ENCODE measurements around the gene ARHGAP23.

GRCh38 chr17:38464723-38465390 lies 36.6 kb downstream of the ARHGAP23 start:
- TF ChIP-seq, protein P1, sequence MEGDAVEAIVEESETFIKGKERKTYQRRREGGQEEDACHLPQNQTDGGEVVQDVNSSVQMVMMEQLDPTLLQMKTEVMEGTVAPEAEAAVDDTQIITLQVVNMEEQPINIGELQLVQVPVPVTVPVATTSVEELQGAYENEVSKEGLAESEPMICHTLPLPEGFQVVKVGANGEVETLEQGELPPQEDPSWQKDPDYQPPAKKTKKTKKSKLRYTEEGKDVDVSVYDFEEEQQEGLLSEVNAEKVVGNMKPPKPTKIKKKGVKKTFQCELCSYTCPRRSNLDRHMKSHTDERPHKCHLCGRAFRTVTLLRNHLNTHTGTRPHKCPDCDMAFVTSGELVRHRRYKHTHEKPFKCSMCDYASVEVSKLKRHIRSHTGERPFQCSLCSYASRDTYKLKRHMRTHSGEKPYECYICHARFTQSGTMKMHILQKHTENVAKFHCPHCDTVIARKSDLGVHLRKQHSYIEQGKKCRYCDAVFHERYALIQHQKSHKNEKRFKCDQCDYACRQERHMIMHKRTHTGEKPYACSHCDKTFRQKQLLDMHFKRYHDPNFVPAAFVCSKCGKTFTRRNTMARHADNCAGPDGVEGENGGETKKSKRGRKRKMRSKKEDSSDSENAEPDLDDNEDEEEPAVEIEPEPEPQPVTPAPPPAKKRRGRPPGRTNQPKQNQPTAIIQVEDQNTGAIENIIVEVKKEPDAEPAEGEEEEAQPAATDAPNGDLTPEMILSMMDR (conservative IDR thresholded peaks at IDR 0.05): no peak
- TF ChIP-seq EZH2 (IDR thresholded peaks at IDR 0.05; ENCODE audit: low read depth): no peak
